Tibial artery (tissue), 4 donors: ENCODE results near the gene TSPYL4.
A peak's percentile ranks its signal among the peaks of the same experiment; 100 is the strongest.
"Not testable (repeated sequence)": the region's sequence is repeated elsewhere in the genome, so short reads cannot be mapped to it uniquely, and the experiment has no call there.

Experiments
- DNase-seq, 2 donors: peaks; one replicate each; pipeline ENCODE4 v3.0.0-alpha.2; 2019
- H3K27ac ChIP-seq, 2 donors: fragments of 200-600 bp; sonication (generic) in 1 of 2; 1 replicate in 1 of 2; 2 replicates in 1 of 2; pipeline ENCODE4 v1.5.1; 2018 to 2019; ENCODE audit warnings: mild to moderate bottlenecking in 1 of 2
- H3K27me3 ChIP-seq, 2 donors: fragments of 200-600 bp; sonication (generic) in 1 of 2; one replicate each; pipeline versions ENCODE4 v1.5.1 to v1.6.0; 2016 to 2019
- H3K36me3 ChIP-seq, 3 donors: fragments of 200-600 bp; sonication (generic) in 2 of 3; one replicate each; pipeline ENCODE4 v1.5.1; 2016 to 2019; ENCODE audit warnings: mild to moderate bottlenecking in 2 of 3
- H3K4me1 ChIP-seq, 4 donors: fragments of 200-600 bp; sonication (generic) in 2 of 4; 1 replicate in 3 of 4; 2 replicates in 1 of 4; pipeline ENCODE4 v1.5.1; 2016 to 2019
- H3K4me3 ChIP-seq, 2 donors: fragments of 200-600 bp; sonication (generic) in 1 of 2; 1 replicate in 1 of 2; 2 replicates in 1 of 2; pipeline ENCODE4 v1.5.1; 2018 to 2019; ENCODE audit warnings: mild to moderate bottlenecking in 2 of 2
- H3K9me3 ChIP-seq, 3 donors: fragments of 200-600 bp; sonication (generic) in 1 of 3; one replicate each; pipeline ENCODE4 v1.5.1; 2016 to 2019
- intact Hi-C: fragments of 100-400 bp; cut with DNase I; formaldehyde crosslinking; loops from one replicate; pipeline ENCODE4 v1.15.0; 2023; ENCODE audit warnings: low total_unique reads
- TF ChIP-seq, protein P1 (sequence below), 2 experiments: fragments of 200-600 bp in 1 of 2; fragments of 450-650 bp in 1 of 2; IDR thresholded peaks; one replicate each; pipeline ENCODE4 v1.5.1; 2017 to 2019; ENCODE audit warnings: antibody characterized with exemption in 2 of 2, mild to moderate bottlenecking in 1 of 2, moderate library complexity in 1 of 2

The TSPYL4 gene

DNA sequence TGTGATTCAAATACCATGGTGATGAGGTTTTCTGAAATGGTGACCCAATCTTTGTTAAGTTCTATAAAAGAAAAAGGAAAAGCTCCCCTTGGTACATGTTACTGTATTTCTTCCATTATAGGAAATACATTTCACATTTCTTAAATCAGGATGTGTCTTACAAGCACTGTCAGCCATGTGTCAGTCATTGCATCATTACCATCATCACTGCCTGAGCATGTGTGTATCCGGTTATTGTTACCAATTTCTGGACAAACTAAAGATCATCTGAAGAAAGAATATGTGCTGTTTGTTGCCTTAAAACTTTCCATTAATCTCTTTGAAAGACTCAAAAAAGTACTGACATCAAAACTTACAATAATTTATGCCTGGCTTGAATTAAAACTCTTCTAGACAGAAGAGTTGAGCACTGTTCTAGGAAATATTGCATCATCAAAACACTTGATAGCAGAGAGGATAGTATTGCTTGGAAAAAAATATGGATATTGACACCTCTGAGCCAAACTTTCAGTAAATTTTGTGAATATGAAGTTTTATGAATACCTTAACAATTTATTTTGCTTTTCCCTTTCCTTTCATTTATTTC lies 33.0 kb upstream of the TSPYL4 start:
- no peak for DNase-seq
- H3K27me3 ChIP-seq = no peaks in the 10 kb centered on the region
- H3K4me3 ChIP-seq = no peak overlapping the region
- TF ChIP-seq, protein P1, sequence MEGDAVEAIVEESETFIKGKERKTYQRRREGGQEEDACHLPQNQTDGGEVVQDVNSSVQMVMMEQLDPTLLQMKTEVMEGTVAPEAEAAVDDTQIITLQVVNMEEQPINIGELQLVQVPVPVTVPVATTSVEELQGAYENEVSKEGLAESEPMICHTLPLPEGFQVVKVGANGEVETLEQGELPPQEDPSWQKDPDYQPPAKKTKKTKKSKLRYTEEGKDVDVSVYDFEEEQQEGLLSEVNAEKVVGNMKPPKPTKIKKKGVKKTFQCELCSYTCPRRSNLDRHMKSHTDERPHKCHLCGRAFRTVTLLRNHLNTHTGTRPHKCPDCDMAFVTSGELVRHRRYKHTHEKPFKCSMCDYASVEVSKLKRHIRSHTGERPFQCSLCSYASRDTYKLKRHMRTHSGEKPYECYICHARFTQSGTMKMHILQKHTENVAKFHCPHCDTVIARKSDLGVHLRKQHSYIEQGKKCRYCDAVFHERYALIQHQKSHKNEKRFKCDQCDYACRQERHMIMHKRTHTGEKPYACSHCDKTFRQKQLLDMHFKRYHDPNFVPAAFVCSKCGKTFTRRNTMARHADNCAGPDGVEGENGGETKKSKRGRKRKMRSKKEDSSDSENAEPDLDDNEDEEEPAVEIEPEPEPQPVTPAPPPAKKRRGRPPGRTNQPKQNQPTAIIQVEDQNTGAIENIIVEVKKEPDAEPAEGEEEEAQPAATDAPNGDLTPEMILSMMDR (IDR thresholded peaks at IDR 0.05) = no peak
- H3K4me1 ChIP-seq = no peaks in the 10 kb centered on the region
- no peak overlapping the region for H3K27ac ChIP-seq
- no peaks in the 10 kb centered on the region for H3K9me3 ChIP-seq
- H3K36me3 ChIP-seq = no peaks in the 10 kb centered on the region
- intact Hi-C loops = loop anchor here (5.0 to 10.0 kb wide), 2 partner anchors 155 to 248 kb away; no protein-coding TSS in a partner anchor

DNA sequence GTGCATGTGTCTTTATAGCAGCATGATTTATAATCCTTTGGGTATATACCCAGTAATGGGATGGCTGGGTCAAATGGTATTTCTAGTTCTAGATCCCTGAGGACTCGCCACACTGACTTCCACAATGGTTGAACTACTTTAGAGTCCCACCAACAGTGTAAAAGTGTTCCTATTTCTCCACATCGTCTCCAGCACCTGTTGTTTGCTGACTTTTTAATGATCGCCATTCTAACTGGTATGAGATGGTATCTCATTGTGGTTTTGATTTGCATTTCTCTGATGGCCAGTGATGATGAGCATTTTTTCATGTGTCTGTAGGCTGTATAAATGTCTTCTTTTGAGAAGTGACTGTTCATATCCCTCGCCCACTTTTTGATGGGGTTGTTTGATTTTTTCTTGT lies 31.1 kb upstream of the TSPYL4 start:
- not testable (repeated sequence) for H3K4me3 ChIP-seq, H3K36me3 ChIP-seq, H3K27me3 ChIP-seq, H3K4me1 ChIP-seq, H3K27ac ChIP-seq, DNase-seq, H3K9me3 ChIP-seq
- intact Hi-C loops = loop anchor here (5.0 to 10.0 kb wide), 2 partner anchors 157 to 250 kb away; no protein-coding TSS in a partner anchor

DNA sequence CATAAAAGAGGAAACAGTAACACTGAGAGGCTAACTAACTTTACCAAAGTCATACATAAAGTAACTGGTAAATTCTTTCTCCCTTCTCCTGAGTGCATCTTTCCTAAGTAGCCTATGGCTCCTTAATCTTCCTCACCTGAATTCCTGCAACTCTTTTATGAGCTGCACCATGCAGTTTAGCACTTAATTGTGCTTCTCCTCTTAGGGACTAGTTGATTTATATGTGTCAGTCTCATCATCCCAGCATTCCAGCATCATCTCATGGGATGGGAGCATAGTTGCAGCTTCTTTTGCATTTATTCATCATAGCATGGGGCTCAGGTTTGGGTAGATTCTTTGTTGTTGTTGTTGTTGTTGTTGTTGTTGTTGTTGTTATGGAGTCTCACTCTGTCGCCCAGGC lies 29.3 kb upstream of the TSPYL4 start:
- Histone ChIP-seq H3K36me3 (peaks cover 0 to 2% (median 0%) of the 10 kb centered on the region in 3 donors), H3K4me3 (no peak overlapping the region), H3K27me3 (no peaks in the 10 kb centered on the region), H3K4me1 (peaks cover 0 to 13% (median 9%) of the 10 kb centered on the region in 4 donors), H3K27ac (no peak overlapping the region), H3K9me3 (no peaks in the 10 kb centered on the region)
- DNase-seq = no peak
- intact Hi-C loops = loop anchor here (10.0 kb wide), 1 partner anchor 252 kb away; no protein-coding TSS in a partner anchor
- TF ChIP-seq, protein P1 (IDR thresholded peaks at IDR 0.05) = no peak

DNA sequence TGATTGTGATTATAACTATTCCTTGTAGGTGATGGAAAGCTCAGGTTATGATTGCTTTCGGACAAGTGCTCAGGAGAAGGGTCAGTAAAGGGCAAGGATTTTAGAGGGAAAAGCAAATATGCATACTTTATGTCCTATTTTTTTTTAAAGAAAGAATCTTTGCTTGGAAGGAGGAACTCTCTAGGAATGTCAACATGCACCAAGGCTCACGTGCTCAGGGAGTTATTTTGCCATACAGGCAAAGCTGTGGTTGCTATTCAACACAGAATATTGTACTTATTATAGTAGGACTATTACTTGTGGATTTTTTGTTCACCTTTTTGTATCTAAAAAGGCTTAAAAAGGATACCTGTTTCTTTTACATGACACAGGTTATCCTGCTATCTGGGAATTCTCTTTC lies 28.8 kb upstream of the TSPYL4 start:
- Histone ChIP-seq H3K27ac (no peak overlapping the region), H3K9me3 (no peaks in the 10 kb centered on the region), H3K27me3 (no peaks in the 10 kb centered on the region), H3K4me1 (peaks cover 0 to 18% (median 14%) of the 10 kb centered on the region in 4 donors), H3K4me3 (no peak overlapping the region), H3K36me3 (peaks cover 0 to 7% (median 0%) of the 10 kb centered on the region in 3 donors)
- intact Hi-C loops = loop anchor here (10.0 kb wide), 1 partner anchor 252 kb away; no protein-coding TSS in a partner anchor
- TF ChIP-seq, protein P1 (IDR thresholded peaks at IDR 0.05) = no peak
- DNase-seq = no peak

DNA sequence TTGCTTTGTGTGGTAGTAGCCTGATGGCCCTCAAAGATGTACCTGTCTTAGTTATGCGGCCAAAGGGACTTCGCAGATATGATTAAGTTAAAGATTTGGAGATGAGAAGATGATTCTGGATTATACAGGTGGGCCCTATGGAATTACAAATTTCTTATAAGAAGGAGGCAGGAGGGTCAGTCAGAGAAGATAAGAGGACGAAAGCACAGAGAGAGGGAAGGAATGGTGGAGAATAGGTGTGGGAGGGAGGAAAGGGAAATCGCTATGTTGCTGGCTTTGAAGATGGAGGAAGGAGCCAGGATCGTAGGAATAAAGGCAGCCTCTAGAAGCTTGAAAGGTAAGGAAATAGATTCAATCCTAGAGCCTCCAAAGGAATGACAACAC lies 27.1 kb upstream of the TSPYL4 start:
- TF ChIP-seq, protein P1 (IDR thresholded peaks at IDR 0.05) = no peak
- DNase-seq = no peak
- intact Hi-C loops = loop anchor here (10.0 kb wide), 1 partner anchor 254 kb away; no protein-coding TSS in a partner anchor
- H3K4me1 ChIP-seq = peaks cover 0 to 35% (median 21%) of the 10 kb centered on the region in 4 donors
- H3K27ac ChIP-seq = peak overlapping the region in 1 of 2 donors; percentile 98
- no peaks in the 10 kb centered on the region for H3K9me3 ChIP-seq
- H3K4me3 ChIP-seq = no peak overlapping the region
- no peaks in the 10 kb centered on the region for H3K27me3 ChIP-seq
- peaks cover 0 to 8% (median 0%) of the 10 kb centered on the region in 3 donors for H3K36me3 ChIP-seq

DNA sequence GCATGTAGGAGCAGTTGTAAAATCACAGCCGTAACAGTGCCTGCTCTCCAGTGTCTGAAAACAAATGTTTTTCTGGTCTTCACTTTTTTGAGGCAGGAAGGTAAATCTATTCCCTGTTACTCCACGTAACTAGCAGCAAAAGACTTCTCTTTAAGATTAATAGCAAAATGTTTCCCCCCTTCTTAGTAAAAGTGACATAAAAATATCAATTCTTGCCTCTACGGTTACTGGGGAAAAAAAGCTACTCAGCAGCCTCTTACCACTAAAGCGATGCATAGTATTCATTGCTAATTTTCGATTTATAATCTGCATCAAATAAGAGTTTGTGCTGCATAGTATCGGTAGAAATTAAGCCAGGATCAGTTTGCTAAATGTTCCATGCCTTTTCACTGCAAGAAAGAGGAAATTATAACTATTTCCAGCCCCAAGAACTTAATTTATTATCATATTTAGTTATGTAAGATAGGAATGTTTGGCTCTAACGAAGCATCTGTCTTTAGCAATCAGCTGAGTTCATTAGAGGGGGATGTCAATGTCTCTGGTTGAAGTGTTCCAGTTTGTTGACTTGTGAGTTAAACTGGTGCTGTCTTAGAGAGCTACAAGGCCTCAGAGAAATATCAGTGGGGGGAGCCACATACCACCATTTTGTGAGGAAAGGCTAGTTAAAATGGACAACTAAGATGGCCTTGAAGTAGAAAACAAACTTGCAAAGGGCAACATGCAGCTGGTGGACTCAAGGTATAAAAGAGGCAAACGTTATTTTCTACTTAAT lies 26.5 kb upstream of the TSPYL4 start:
- Histone ChIP-seq H3K4me1 (peaks cover 0 to 41% (median 24%) of the 10 kb centered on the region in 4 donors), H3K9me3 (no peaks in the 10 kb centered on the region), H3K36me3 (peaks cover 0 to 8% (median 0%) of the 10 kb centered on the region in 3 donors), H3K4me3 (peak overlapping the region; percentile 80 to 85), H3K27me3 (no peaks in the 10 kb centered on the region), H3K27ac (peak overlapping the region; percentile 98 to 99)
- TF ChIP-seq, protein P1 (IDR thresholded peaks at IDR 0.05) = no peak
- intact Hi-C loops = loop anchor here (10.0 kb wide), 1 partner anchor 254 kb away; no protein-coding TSS in a partner anchor
- no peak for DNase-seq
